Activated CD8-positive, alpha-beta memory T cell treated with anti-CD3 and anti-CD28 coated beads, Interleukin-2, amount 50 U/mL, for 24 hours (primary cell): ENCODE measurements around the gene CHTF18.
"Not testable (repeated sequence)": the region's sequence is repeated elsewhere in the genome, so short reads cannot be mapped to it uniquely, and the experiment has no call there.

Experiments used
- DNase-seq: peaks from one replicate; pipeline ENCODE4 v3.0.0-alpha.2; 2020; ENCODE audit errors: extremely low read depth

Gene CHTF18

DNA sequence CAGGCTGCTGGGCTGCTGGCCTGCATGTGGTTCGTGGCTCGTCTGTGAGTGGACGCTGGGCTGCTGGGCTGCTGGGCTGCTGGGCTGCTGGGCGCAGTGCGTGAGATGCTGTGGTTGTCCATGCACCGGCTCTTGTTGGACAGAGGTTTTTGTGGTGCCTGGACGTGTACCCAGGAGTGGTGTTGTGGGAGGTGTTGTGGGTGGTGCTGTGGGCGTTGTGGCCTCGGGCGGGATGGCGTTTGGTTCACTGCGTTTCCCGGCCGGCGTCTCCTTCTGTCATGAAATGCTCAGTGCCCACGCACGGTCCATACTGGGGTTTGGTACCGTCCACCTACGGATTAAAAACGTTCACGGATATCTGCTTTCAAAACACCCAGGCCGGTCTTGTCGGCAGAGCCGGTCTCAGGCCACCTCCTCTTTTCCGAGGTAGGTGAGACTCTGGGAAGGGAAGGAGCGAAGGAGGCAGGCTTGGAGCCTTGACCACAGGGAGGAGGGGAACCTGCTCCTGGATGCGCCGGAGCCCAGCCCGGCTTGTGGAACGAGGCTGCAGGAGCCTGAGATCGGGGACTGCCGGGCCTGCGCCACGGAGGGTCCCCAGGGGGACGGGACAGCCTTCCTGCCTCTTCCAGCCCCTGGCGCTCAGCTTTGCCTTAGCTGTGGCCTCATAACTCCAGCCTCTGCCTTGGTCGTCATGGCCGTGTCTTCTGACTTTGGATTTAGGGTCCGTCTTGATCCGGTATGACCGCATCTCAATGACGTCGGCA, 41.9 kb downstream of the CHTF18 start:
- DNase-seq: no peak

- no peak for DNase-seq
These were observed 42.6 kb downstream of the CHTF18 start for GRCh38 chr16:830871-831570.

GRCh38 chr16:831571-832413, 43.4 kb downstream of the CHTF18 start:
- no peak for DNase-seq

DNA sequence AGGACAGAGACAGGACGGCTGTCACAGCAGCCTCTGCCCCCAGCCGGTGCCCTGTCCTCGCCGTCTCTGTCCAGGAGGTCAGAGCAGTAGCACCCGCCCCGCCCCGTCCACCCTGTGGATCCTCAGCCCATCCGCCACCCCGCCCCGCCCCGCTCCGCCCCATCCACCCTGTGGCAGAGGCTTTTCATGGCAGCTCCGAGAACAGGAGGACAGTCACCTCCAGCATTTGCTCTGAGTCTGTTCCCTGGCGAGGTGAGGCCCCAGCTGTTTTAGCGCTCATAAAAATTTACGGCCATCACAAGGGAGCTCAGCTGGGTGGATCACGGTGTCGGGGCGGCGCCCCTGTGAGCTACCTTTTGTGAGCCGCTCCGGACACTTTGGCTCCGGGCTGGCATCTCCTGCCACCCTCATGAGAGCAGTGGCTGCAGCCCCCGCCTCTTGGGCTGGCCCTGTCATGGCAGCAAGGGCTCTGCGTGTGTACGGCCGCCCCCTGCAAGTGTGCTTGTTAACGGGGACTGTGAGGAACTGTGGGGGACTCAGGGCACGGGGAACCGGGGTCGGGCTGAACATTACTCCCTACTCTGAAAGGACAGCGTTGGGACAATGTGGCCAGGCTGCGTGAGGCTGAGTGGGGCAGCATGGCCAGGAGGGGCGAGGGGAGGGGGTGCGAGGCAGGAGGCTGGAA, 44.4 kb downstream of the CHTF18 start:
- no peak for DNase-seq

DNA sequence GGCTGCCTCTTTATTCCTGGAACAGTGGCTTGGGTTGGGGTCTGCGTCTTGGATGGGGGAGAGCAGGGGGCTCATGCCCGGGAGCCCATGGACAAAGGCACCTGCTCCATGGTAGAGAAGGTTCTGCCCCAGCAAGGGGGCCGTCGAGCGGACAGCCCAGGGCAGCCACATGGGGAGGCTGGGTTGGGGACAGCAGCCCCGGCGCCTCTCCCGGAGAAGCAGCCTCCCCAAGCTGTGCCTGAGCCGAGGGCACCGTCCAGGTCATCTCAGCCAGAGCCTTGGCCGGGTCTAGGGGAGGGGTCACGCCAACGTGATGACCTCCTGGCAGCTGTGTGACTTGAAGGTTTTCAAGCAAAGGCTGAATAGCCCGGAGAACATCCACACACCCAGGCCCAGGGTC, 45.0 kb downstream of the CHTF18 start:
- DNase-seq: no peak

GRCh38 chr16:835373-835772, 47.0 kb downstream of the CHTF18 start:
- no peak for DNase-seq

DNA sequence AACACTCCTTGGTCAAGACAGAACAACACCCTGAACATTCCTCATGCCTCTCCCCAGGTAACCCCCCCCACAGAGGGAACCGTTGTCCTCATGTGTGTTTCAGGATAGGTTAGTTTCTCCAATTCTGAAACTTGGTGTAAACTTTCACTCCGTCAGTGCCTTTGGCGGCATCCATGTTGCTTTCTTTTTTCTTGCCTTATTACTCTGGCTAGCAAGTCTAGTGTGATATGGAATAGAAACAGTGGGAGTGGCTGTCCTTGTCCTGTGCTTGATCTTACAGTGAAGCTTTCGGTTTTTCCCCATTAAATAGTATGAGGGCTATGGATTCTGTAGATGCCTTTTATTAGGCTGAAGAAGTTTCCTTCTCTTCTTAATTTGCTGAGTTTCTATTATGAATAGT, 47.8 kb downstream of the CHTF18 start:
- no peak for DNase-seq

- not testable (repeated sequence) for DNase-seq
These were observed 48.4 kb downstream of the CHTF18 start for GRCh38 chr16:836822-837221.

DNA sequence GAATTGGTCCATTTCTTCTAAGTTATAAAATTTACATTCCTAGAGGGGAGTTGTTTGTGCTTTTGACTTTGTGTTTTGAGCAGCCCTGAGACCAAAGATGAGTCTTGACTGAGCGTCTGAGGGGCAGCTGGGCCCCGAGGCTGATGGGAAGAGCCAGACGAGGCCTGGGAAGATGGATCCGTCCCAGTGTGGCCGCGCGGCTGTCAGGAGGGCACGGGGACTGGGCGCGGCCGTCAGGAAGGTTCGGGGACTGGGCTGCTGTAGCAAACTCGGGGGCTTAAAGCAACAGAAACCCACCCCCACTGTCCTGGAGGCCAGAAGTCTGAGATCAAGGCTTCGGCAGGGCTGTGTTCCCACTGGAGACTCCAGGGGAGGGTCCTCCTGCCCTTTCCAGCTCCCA, 50.3 kb downstream of the CHTF18 start:
- no peak for DNase-seq

DNA sequence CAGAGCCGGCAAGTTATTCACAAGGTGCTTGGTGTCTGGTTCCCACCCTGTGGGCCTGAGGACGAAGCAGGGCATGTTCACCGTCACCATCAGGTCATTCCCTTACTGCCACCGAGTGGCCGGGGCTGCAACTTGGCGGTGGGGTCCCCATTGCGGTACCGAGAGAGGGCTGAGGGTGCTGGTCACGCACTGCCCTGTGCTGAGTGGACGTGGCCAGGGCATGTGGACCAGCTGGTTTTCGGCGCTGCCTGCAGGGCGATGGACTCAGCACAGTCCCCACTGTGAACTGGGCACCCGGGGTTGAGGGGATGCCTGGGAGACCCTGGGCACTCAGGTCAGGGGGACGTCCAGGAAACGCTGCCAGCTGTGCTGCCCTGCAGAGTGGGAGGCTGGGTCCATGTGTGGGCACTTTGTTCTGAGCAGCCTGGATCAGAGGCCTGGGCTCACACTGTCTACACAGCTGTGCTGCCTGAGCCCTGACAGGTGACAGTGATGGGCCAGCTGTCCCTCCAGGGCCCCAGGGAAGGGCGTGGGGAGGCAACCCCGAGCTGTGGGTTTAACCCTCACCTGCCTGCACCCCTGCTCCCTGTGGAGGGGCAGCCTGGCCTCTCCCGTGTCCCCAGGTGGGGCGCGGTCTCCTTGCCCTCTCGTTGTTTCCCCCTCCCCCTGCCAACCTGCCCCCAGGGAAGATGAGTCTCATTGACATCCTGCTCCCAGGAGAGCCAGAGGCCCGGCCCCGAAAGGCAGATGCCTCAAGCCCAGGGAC, 51.4 kb downstream of the CHTF18 start:
- DNase-seq: no peak

DNA sequence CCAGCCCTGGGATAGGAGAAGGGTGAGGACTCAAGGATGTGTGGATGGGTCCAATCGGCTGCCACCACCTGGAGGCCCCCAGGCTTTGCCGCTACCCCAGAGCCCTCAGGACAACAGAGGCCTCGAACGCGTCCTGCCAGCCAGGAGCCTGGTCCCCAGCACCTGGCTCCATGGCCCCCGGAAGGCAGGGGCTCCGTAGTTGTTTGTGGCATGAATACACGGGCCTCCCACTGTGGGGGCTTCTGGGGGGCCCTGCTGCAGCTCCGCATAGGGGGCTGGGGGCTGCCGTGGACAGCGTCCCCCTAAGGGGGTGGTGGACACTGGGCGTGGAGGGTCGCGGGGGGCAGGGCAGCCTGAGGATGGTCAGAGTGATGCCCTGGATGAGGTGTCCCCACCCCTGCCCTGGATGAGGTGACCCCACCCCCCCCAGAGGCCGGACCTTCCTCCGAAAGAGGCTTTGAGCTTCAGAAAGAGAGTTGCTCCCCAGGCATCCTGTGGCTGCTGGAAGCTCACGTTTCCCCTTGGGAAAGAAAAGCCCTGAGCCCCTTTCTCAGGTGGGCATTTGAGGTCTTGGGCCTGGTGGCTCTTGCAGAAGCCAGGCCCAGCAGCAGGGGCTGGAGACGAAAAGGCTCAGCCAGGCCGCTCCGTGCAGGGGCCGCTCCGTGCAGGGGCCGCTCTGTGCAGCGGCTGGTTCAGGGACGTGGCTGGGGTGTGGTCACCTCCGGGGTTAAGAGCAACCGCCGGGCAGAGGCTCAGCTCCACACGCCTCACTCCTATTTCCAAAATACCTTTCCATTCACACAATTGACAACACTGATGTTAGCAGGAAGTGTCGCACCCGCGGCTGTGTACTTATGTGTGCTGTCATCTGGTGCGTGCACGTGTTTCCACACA, 52.4 kb downstream of the CHTF18 start:
- DNase-seq: no peak

- no peak for DNase-seq
These were observed 53.1 kb downstream of the CHTF18 start for GRCh38 chr16:841455-842060.

DNA sequence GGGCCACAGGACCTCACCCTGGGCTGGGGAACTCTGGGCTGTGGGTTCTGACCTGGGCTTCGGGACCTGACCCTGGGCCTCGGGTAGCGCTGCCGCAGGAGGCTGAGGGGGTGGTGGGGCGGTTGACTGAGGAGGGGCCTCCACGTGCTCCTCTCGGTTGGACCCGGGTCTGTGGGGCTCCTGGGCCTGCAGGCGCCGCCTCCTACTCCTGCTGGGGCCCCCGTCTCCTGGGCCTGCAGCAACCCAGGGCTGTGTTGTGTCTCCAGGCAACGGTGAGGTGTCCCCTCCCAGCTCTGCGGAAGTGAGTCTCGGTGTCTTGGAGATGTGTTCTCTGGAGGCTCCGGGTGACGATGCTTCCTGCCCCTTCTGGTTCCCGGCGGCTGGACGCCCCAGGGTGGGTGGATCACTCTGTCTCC, 53.6 kb downstream of the CHTF18 start:
- no peak for DNase-seq

DNA sequence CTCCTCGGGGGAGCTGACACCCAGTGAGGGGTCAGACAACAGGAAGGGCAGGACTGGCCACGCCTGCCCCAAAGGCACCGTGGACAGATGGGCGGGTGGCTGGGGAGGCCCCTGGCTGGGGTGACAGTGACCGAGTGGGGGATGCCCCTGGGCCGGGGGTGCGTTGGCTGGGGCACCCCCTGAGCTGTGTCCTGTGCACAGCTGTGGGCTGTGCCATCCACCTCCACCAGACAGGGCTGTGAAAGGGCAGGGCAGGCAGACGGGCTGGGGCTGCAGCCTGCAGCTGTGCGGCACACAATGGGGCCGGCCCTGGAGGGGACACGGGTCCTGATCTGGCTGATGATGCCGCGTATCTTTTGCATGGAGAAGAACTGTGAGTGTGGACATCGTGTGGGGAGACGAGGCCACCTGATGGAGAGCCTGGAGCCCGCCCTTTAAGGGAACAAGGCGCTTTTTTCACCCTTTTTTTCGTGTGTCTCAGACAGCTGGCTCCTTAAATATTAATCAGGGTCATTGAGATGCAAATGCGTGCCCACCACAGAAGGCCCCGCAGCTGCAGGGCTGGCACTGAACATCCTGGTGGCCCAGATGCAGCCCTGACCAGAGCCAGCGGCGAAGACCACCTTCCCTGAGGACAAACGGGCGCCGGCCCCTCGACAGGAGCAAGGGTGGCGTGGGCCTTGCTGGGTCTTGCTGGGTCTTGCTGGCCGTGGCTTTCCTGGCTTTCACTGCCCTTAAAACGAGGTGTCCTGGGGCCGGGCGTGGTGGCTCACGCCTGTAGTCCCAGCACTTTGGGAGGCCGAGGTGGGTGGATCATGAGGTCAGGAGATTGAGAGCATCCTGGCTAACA, 54.5 kb downstream of the CHTF18 start:
- no peak for DNase-seq

DNA sequence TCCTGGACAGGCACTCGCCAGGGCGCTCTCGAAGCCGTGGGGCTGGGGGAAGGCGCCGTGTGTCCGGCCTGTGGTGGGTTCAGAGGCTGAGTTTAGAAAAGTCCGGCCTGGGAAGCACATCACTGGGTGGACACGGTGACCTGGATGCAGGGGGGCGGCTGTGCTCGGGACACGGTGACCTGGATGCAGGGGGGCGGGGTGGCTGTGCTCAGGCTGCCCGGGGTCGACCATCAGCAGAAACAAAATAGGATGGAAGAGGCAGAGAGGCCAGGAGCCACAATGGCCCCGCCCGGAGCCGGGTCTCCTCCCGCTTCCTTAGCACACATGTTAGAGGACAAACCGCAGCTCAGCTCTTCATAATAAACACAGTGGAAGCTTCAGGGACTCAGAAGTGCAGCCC, 55.4 kb downstream of the CHTF18 start:
- no peak for DNase-seq

GRCh38 chr16:844638-845350, 56.4 kb downstream of the CHTF18 start:
- DNase-seq: no peak

DNA sequence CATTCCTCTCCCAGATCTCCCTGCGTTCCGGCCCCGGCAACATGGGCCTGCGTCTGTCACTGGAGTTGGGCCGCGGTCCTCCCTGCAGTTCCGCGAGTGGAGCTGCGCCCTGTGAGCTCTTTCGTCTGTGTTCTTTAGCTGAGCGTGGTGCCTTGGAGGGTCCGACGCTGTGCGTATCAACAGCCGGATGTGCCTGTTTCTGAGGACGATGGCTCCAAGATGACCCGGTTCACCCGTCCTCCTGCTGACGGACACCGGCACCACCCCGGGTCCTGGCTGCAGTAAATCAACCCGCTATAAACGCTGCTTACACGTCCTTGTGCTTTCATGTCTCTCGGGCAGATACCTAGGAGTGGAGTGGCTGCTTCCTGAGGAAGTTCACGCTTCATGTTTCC, 56.9 kb downstream of the CHTF18 start:
- DNase-seq: no peak

- no peak for DNase-seq
These were observed 58.7 kb downstream of the CHTF18 start for GRCh38 chr16:847151-847550.
